Pulmonary artery endothelial cell (primary cell): ENCODE results near the gene MAP3K6. TPM values are rescaled to one million over a fixed set of nuclear protein-coding genes. Genes with fewer than 3 reads are reported as not detected.

Source experiments
- DNase-seq: peaks from one replicate; pipeline ENCODE4 v3.0.0-alpha.2; 2011; ENCODE audit warnings: low read depth, low spot score
- total RNA-seq: library from RNA; depleted of rRNA; stranded (reverse); fragments of >200 nt; gene quantifications from 2 replicates; pipeline ENCODE4 v1.2.3, GENCODE V29; 2014

Gene MAP3K6
- total RNA-seq, 1 donor from 2014 or later = 10.0 TPM

DNA sequence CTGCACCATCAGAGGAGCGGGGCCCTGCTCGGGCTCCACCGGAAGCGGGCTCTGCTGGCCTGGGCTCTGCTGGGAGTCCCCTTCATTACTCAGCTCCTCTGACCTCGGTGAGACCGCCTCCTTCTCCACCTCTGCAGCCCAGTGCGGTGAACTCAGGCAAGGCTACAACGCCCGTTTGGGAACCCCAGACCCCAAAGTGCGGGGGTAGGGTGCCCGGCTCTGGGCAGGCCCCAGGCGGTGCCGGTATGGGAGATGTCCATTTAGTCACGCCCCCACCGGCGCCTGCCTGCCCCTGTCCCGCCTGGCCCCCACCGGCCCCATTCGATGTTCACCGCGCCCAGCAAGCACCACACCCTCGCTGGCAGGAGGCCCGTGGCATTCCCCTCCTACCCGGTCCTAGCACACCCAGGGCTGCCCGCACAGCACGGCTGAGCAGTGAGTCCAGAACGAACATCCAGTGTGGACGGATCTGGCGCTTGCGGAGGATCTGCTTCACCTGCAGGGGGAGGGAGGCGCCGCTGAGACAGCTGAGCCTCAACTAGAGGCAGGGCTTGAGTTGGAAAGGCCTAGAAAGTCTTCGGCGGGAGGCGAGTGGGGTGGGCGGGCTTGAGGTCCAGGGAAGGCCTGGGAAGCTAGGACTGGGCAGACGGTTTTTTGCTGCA lies 10.0 kb downstream of the MAP3K6 start:
- no peak for DNase-seq

DNA sequence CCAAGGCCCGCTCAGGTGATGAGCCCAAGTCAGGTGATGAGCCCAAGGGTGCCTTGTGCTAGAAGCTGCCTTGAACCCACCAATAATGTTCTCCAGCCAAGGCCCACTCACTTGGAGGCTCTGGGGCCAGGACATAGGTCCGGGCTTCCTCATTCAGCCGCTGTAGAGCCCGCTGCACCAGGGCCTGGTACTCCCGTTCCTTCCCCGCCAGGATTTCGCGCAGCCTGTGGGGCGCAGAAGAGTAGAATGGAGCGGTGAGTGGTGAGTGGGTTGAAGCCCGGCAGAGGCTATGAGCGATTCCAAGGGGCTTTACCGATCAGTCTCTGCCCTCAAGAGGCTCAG lies 10.5 kb downstream of the MAP3K6 start:
- no peak for DNase-seq

DNA sequence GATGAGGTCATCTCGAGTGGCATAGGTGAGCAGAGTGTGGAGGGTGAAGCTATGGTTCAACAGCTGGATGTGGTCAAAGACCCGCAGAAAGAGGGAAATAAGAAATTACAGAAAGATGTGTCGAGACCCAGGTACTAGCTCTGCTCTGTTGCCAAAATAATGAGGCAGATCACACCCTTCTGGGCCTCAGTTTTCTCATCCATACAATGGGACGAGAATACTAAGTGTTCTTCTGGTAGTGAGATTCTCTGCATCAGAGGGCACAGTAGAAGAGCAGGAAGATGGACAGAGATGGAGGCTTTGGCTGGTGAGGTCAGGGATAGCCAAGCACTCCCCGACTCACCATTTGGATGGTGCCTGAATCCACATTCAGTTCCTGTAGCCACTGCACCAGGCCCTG lies 11.1 kb downstream of the MAP3K6 start:
- no peak for DNase-seq

DNA sequence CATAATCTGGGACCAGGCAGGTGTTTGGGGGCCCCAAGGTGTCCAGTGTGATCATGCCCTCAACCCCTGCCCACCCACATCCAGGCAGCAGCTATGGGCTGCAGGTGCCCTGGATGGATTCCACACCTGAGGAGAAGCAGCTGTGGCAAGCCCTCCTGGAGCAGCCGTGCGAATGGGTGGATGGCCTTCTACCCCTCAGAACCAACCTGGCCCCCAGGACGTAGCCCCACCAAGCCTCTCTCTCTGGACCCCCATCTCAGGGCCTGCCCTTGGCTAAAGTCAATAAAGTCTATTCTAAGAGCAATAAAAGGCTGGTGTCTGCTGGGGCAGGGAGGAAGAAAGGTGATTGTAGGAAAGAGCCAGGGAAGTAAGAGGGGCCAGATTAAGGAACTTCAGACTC lies 13.1 kb downstream of the MAP3K6 start:
- DNase-seq = no peak

DNA sequence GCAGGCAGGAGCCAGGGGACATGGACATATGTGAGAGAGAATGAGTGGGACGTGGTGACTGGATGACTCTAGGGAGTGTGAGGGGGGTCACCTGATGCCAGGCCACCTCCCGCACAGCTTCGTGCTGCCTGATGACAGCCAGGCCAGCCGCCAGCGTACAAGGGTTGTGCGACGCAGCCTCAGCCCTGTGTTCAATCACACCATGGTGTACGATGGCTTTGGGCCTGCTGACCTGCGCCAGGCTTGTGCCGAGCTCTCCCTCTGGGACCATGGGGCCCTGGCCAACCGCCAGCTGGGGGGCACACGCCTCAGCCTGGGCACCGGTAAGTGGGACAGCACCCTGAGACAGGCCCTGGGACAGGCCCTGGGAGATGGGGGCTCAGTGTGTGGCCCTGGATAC lies 13.6 kb downstream of the MAP3K6 start:
- DNase-seq = no peak

DNA sequence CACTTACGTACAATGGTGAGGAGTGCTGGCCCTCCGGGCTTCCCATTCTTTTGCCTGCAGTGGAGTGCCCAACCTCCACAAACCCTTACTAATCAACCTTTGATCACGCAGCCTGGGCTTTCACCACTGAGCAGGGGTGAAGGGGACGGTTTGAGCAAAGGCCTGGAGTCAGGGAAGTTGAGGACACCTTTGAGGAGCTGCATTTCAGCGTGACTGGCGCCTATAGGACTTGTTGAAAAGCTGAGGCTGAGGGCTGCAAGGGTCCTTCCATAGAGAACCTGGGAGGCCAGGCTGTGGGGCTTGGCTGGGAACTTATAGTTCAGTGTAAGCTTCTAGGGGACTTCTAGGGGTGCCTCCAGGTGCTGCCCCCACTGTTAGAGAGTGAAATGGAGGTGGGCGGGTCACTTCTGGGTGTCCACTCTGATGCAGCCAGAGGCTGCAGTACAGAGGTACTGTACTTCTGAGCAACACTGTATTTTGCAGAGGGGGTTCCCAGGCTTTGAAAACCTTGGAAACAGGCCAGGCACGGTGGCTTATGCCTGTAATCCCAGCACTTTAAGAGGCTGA lies 15.1 kb downstream of the MAP3K6 start:
- no peak for DNase-seq

DNA sequence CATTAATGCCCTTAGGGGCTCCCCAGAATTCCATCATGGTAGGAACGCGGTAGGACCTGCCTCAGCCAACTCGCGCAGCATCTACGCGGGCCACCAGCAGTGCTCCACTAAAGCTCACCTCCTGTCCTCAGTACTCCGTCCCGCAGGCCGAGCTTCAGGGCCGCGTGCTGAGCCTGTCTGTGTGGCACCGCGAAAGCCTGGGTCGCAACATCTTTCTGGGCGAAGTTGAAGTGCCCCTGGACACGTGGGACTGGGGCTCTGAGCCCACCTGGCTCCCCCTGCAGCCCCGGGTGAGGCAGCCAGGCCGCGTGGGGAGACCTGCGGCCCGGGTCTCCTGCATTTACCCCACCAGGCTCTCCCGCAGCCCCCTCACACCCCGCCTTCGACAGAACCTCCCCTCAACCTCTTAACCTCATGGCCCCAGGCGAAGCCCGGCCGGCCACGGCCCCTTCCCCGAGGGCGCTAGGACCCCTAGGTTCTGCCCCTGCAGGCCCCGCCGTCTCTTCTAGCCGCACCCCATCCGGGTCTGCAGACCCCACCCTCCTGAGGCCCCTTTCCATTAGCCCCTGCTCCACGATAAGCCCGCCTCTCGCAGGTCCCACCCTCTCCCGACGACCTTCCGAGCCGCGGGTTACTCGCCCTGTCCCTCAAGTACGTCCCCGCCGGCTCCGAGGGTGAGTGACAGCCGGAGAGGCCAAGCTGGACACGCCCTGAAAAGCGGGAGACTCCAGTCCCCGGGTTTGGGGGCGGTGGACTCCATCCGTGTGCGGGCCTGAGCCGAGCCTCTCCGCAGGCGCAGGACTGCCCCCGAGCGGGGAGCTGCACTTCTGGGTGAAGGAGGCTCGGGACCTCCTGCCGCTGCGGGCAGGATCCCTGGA lies 15.9 kb downstream of the MAP3K6 start:
- DNase-seq = no peak

DNA sequence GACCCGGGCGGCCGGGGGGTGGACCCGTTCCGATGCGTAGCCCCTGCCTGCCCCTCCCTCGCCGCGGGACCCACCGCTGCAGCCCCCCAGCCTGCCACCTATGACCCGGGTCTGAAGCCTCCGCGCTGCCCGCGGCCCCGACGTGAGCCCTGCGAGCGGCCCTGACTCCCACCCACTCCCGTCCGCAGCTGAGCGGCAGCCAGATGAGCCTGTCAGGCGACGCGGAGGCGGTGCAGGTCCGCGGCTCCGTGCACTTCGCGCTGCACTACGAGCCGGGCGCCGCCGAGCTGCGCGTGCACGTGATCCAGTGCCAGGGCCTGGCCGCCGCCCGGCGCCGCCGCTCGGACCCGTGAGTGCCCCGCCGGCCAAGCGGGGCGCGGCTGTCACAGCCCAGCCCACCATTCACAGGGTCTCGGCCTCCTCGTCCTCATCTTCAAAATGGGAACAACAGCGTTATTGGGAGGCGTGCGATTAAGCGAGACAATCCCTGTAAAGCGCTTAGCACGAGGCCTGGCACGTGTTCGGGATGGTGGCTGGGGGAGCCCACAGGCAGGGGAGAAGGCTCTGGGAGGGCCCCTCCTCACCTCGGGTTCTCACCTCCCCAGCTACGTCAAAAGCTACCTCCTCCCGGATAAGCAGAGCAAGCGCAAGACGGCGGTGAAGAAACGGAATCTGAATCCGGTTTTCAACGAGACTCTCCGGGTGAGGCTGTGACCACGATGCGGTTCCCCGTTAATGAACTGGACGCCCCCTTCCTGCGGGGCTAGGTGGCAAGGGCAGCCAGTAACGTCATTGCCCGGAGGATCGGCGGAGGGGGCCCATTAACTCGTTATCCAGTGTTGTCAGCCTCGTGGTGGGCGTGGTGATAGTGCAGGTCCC lies 16.7 kb downstream of the MAP3K6 start:
- no peak for DNase-seq

DNA sequence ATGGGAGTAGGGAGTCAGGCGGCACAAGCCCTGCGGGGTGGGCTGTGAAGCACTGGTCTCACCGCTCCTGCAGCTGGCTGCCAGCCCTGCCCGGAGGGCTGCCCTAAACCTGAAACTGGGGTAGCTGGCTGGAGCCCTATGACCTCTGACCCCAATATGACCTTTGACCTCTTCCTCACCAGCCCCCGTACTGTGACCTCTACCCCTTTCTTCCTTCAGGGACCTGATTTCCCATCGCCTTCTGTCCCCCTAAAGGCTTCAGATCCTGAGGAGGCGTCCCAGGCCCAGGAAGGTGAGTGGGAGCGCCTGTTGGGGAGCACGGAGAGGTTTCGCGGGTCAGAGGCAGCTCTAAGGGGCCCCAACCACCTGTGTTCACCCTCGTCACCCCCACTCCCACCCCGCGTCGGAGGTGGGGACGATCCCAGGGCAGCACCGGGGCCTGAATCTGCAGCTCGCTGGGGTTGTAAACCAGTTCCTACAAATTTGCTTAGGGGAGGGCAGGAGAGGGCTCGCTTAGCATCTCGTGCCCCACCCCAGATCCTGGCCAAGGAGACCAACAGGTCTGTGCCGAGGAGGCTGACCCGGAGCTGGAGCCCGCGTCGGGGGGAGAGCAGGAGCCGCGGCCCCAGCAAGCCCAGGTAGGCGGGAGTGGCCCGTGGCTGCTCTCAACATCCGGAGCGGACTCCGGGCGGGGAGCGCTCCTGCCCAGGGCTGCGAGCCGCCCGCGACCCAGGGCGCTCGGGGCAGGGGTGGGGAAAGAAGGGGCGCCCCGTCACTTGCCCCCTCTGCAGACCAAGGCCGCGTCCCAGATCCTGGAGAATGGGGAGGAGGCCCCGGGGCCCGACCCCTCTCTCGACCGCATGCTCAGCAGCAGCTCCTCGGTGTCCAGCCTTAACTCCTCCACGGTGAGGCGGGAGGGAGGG lies 17.6 kb downstream of the MAP3K6 start:
- no peak for DNase-seq

DNA sequence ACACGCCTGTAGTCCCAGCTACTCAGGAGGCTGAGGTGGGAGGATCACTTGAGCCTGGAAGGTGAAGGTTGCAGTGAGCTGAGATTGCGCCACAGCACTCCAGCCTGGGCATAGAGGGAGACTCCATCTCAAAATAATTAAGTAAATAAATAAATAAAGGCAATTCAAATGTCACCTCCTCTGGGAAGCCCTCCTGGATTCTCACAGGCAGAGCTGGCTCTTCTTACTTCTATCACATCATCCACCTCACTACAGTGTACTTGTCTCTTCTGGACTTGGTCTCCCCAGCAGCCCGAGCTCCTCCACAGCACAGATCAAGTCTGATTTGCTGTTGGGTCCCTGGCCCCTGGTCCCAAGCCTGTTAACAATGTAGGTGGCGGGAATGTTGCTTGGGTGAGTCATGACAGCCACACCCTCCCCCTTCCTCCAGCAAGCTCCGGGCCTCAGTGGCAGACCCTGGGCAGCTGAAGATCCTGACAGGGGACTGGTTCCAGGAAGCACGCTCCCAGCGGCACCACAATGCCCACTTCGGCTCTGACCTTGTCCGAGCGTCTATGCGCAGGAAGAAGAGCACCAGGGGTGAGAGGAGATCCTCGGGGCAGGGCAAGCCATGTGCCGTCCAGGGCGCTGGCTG lies 19.7 kb downstream of the MAP3K6 start:
- no peak for DNase-seq

DNA sequence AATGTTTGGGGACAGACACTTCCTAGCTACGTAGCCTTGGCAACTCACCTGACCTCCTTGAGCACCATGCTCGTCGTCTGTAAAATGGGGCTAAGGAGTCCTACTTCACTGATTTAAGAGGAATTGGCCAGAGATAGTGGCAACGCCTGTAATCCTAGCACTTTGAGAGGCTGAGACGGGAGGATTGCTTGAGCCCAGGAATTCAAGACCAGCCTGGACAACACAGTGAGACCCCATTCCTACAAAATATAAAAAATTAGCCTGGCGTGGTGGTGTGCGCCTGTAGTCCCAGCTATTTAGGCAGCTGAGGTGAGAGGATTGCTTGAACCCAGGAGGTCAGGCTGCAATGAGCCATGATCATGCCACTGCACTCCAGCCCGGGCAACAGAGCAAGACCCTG lies 20.4 kb downstream of the MAP3K6 start:
- no peak for DNase-seq

DNA sequence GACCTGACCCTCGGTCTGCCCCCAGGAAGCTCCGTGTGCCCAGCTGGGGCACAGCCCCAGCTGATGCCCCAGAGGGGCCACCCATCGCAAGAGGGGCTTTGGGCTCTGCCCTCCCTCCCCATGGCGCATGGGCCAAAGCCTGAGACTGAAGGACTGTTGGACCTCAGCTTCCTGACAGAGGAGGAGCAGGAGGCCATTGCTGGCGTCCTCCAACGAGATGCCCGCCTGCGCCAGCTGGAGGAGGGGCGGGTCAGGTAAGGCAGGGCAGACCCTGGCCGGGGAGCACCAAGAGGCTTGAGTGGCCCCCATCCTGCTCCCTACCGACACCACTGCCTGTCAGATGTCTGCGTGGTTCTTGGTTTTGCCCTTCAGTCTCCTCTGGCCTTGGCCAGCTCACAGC lies 21.5 kb downstream of the MAP3K6 start:
- DNase-seq = no peak

DNA sequence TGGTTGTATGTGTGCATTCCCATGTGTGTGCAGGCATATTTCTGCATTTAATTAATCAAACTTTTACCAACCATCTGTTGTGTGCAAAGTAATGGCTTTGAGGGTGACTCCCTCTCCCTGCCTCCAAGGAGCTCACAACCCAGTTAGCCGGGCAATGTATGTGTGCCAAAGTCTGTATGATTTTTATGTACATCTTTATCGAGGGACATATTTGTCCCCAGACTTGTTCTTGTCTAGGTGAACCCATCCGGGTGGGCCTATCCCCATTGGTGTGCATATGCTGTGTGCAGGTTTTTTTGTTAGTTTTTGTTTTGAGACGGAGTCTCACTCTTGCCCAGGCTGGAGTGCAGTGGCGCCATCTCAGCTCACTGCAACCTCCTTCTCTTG lies 23.1 kb downstream of the MAP3K6 start:
- DNase-seq = no peak

DNA sequence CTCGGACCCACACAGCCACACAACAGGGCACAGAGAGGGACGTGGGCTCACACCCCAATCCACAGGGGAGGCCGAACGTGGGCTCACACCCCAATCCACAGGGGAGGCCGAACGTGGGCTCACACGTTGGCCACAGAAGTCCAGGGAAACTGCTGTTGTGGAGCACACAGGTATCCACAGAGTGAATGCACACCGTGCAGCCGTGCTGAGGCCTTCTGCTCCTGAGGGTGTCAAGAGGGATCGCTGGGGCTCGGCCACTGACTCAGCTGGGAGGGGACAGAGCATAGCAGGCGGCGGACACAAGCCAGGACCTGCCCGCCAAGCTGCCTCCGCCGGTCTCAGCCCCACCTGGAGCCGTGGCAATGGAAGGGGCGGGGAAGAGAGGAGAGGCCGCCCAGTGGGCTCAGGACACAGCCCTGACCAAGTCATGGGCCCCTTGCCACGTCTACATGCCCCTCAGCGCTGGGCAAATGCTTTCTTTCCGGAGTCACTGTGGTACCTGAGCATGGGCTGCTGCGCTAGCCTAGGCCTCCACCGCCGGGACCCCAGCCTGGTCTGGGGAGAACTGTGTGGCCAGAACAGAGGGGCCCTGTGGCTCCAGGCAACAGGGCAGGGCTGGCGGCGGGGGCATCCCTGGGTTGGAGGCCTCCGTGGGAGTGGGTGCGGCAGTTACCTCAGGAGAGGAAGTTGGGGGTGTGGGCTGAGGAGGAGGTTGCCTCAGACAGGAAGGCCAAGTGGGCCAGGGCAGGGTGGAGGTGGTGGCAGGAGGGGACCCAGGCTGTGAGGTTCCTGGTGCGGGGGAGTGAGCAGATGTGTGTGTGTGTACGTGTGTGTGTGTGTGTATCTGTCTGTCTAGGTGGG lies 23.8 kb downstream of the MAP3K6 start:
- DNase-seq = no peak

DNA sequence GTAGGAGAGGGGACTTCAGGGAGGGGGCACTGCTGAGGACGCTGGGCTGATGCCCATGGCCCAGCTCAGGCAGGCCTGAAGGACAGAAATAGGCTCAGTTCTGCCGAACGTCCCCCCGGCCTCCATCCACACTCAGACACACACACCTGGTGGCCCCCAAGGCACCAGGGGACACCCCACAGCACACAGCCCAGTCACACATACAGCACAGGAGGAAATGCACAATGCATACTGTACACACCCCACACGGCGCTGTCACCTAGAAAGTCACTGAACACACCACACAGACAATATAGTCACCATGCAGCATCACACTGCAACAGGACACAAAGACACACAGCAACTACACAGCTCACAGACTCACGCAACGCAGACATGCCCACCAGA lies 24.4 kb downstream of the MAP3K6 start:
- no peak for DNase-seq

DNA sequence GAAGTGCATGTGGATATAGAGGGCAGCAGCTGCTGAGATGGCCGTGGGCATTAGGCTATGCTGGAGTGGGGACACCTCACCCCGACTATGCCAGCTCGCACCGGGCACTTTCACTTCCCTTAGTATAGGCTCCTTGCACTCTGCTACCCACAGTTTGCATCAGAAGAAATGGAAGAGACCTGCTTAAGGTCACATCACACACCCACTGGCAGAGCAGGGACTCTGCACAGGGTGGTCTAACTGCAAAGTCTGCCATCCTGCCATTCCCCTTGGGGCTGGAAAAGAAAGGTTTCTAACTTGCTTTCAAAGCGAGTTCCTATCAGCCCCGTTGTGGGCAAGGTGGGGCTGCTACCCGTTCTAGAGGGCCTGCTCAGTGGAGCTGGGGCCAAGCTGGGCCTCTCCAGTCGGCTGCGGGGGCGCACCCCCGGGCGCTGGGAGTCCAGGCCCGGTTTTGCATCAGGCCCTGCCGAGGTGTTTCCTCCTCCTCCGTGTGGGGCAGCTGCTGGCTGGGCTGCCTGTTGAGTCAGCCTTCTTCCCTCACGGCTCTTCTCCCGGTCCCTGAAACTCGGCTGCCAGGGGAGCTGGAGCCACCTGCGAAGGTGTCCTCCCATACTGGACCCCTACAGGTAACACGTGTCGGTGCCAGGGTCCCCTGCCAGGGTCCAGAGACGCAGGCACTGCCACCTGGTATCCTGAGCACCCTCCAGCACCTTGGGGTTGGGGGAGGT lies 25.1 kb downstream of the MAP3K6 start, which contains the start of gene SYTL1:
TSS of gene SYTL1 (plus strand) at position 498 of the 728 bp plus-strand sequence. CDS start 3,313 bp downstream, outside the sequence.
- no peak for DNase-seq

DNA sequence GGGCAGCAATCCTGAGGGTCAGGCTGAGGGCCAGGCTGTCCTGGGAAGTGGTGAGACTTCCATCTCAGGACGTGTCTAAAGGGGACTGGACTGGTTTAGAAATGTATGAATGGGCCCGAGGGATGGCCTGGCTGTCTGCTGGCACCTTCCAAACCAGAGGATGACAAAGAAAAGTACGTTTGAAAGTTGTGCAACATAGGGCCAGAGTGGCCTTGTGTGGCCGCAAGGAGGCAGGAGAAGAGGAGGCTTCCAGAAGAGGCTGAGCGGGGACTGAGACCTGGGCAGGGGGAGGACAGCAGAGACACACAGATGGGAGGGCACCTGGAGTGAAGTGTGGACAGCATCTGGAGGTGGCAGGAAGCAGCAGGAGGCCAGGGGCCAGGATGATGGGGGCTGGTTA lies 27.5 kb downstream of the MAP3K6 start:
- no peak for DNase-seq

DNA sequence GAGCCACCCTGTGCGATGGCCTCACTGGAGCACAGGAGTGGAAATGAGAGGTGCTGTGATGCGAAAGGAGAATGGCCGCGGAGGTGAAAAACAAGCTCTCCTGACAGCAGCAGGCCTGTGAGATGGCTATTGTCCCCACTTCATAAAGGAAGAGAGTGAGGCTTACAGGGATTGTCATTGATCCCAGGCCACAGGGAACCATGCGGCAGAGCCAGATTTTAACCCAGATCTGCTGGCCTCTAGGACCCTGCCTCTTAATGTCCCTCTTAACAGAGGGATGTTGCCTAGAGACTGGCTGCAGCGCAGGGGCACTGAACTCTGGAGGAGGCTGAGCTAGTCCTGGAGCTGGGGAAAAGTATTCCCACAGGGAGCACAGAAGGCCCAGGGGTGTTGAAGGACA lies 28.0 kb downstream of the MAP3K6 start:
- no peak for DNase-seq

DNA sequence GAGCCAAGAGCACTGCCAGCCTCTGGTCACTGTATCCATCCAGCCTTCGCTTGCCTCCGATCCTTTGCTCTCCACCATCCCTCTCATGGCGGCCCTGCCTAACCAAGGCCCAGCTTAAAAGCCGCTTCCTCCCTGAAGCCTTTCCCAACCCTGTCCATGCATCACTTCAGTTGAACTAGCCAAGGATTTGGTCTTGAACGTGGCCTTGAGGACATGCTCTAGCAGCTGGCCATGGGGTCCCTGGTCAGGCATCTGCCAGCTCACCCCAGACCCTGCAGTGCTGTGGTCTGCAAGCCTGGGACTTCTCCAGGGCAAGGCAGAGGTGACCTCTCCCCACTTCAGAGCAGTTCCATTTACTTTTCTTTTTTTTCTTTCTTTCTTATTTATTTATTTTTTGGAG lies 30.0 kb downstream of the MAP3K6 start:
- DNase-seq = no peak
